ENCODE results near the gene RNF112.

Gene RNF112

DNA sequence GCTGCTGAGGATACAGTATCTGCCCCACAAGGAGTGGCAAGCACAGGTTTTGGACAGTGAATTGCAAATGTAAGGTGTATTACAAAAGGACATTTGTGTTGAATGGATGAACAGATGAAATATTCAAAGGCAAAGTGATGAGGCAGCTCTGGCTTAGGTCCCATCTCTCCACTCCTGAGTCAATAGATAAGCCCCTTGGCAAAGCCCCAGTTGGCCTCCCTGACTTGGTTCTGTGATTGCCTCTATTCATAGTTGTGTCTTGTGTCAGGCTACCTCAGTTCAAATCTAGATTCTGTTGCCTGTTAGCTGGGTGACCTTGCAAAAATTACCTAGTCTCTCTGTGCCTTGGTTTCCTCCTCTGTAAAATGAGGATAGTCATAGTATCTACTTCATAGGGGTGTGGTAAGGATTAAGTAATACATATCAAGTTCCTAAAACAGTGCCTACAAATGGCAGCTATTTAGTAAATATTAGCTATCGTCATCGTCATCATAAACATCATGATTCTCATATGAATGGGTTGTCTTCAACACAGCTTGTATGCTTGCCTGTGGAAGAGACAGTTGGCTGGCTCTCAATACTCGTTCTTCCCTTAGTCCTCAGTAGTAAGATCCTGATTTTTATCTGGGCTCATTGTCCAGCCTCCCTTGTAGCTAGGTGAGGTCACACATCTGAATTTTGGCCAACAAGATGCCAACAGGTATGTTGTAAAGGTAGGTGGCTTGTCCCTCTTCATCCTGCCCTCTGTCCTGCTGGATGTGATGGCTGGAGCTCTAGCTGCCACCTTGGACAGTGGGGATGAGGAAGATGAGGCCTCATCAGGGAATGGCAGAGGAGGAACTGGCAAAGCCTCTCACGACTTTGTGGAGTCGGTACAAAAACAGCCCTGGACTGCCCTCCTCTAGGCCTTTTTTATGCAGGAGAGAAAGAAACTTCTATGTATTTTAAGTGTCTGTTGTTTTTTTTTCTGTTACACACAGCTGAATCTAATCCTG, 21.9 kb upstream of the RNF112 start:
- DNase-seq (ENCODE audit: low read depth): no peak

DNA sequence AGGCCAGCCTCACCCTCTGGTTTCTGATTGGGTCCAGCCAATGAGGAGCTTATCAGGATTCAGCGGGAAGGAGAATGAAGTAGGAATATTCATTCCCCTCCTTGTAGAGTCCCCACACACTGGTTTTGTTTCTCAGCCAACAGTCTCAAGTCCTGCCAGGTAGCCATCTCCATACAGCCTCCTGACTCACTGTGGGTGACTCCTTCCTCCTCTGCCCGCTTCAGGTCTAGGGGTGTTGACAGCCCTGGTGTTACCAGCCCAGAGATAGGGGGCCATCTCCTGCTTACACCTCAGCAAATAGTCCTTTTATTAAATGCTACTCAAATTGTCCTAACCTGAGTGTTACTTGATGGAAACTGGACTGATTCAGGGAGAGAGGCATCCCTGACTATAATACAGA, 20.1 kb upstream of the RNF112 start:
- no peak for DNase-seq (ENCODE audit: low read depth)

DNA sequence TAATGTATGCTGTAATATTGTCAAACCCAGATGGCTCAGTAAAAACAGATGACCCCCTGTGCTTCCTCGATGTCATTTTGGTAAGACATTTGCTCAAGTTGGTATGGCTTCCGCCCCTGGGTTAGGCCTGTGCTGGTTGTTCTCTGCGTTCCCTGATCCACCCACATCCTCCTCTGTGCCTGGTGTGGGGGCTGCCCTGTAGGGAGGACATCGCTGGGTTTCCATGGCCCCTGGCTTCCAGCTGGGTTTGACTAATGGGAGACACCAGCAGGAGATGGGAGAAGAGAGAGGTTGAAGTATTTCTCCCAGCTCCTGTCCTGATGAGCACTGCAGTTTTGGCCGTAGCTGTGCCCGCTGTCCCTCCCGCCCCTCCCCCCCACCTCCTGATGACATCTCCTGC, 19.6 kb upstream of the RNF112 start:
- no peak for DNase-seq (ENCODE audit: low read depth)

DNA sequence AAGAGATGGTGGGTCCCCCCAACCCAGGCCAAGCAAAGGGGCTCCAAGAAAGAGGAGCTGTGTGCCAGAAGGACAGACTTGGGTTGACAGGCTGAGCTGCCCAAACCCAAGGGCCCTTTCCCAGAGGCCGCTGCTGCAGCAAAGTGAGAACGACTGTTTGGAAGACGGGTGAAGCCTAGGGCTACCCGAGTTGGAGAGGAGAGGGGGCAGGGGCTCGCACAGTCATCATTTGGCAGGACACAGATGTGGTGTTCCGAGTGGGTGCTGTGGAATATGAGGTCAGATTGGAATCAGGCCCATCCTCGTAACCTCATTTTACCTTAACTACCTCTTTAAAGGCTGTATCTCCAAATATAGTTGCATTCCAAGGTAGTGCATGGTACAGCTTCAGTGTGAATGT, 18.7 kb upstream of the RNF112 start:
- no peak for DNase-seq (ENCODE audit: low read depth)

DNA sequence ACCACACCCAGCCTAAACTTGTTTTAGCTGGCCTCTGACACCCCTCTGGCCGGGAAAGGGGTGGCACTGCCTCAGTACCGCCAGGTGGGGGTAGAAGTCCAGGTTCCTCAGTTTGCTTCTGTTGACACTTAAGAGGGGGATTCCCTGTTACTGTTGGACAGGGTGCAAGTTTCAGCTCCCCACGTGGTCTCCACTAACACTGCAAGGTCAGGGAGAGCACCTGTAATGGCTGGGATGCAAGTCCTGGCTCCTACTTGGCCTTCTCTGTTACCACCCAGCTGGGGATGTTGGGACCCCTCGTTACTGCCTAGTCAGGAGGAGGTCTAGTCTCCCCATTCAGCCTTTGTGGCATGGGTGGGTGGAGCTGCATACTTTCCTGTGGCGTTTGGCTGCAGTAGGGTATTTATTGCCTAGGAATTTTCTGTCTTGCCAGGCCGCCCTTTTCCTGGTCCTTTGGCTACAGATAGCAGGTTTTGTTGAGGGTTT, 13.4 kb upstream of the RNF112 start:
- no peak for DNase-seq (ENCODE audit: low read depth)

DNA sequence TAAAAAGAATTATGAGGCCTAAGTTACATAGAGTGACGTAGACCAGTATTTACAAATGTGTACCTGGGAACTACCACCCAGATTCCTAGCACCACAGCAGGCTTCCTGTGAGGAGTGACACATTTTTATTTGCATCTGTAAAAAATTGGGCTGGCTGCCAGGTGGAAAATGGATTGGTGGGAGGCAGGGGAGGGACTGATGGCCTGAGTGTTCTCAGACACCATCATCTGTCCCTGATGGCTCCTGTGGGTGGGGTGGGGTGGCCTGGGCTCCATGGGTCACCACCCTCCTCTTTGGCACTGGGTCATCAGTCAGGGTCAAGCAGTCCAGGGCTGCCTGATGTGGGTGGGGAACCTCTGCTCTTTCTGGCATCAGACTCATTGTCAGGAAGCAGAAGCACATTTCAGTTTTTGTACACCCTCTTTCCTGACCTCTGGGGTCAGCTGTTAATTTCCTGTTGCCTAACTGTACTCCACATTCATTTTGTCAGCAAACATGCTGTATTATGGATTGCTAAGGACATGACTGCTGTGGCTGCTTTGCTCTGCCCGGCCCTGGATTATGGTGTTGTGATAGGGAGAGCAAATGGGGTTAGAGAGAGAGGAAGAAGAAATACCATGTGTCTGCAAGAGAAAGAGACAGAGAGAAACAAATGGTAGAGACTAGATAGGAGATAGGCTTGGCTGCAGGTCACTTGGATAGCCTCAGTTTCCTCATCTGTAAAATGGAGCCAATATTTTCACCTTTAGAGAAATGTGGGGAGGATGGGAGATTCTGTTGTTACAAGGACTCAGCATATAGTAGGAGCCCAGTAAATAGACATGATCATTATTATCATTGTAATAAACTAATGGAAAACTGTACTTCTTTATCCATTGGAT, 12.5 kb upstream of the RNF112 start:
- no peak for DNase-seq (ENCODE audit: low read depth)

DNA sequence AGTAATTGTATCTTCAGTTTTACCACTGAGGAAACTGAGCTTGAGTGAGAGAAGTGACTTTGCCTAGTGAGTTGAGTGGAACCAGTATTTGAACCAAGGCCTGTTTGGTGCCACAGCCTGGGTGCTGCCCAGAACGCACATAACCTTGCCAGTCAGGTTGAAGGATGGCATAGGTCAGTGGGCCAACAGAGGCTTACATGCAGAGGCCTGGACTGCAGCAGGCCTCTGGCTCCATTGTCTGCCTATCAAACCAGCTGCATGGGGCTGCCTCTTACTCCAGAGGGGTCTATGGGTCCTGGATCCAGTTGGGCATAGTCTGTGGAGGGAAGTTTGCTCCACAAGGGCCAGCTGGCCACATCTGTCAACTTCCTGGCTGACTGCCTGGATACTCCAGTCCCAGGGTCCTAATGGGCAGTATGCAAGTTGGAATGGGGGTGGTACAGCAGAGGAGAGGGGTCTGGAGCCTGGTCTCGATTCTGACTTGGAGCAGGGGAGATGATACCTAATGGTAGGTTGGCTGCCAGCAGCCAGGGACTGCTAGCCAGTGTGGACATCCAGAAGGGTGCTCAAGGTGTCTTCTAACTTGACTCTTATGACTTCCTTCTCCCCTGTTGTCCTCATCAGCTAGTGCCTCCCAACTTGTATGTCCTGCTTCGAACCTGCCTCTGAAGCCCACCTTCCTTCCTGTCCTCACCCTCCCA, 11.1 kb upstream of the RNF112 start:
- DNase-seq (ENCODE audit: low read depth): no peak

DNA sequence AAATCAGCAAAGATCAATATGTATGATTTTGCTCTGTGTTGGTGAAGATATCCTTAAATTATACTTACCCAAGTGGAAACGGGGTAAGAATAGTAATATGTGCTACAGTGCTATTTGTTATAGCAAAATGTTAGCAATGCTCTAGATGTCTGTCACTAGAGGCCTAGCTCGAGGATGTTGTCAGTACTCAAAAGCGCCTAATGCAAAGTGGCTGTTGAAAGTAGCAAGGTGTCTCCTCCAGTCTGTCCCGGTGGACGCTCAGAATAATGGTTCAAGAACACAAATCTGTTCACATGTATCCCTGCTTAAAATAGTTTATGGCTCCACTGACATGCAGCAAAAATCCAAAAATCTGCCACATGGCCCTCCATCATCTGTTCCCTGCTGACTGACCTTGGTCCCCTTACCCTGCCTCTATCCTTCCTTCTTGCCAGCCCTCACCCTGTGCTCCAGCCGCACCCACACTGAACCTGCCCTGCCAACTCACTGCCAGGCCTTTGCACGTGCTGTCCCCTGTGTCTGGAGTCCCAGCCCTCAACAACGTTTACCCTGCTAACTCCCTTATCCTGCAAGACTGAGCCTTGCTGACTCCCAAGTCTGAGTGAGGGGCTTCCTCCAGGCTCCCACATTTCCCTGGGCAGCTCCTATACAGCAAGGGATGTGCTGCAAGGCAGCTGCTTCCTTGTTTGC, 9.6 kb upstream of the RNF112 start:
- no peak for DNase-seq (ENCODE audit: low read depth)

DNA sequence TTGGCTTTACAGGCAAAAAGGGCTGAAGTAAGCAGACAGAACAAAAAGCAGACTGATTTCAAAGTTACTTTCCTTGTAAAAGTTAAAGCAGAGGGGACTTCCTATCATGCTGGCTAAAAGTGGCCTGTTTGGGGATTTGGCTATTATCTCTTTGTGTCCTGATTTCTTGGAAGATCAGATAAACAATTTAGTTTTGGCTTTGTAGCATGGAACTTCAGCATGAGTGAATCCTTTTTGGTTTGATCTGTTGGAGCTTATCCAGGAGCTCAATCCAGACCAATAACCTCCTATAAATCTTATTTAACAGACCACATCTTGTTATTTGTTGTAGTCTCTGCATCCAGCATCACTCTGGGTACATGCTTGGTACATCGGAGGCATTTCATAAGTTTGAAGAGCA, 8.9 kb upstream of the RNF112 start:
- no peak for DNase-seq (ENCODE audit: low read depth)

DNA sequence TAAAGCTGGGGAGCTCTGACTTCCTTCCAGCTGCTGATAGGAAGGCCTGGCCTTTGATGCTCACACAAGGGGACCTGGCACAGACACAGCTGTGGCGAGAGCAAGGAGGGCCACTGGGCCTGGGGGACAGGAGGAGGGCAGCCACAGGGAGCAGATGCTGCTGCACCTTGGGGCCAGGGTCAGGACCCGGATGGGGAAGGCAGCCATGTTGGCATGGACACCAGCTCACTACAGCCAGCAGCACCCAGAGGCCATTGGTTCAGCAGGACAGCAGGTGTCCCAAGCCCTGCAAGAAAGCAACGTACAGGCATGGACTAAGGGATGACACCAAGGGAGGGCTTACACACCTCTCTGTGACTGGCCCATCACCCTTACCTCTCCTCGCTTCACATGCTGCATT, 8.0 kb upstream of the RNF112 start:
- no peak for DNase-seq (ENCODE audit: low read depth)

DNA sequence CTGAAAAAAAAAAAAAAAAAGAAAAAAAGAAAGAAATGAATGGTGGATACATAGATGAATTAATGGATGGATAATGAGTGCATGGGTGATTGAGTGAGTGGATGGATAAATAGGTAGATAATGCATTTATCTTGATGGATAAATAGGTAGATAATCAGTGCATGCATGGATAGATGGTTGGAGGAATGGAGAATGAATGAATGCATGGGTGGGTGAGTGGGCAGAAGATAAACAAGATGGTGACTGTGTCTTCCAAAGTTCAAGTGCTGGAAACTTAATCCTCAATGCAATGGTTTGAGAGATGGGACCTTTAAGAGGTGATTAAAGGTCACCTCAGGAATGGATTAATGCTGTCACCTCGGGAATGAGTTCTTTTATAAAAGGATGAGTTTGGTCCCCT, 6.8 kb upstream of the RNF112 start:
- no peak for DNase-seq (ENCODE audit: low read depth)

DNA sequence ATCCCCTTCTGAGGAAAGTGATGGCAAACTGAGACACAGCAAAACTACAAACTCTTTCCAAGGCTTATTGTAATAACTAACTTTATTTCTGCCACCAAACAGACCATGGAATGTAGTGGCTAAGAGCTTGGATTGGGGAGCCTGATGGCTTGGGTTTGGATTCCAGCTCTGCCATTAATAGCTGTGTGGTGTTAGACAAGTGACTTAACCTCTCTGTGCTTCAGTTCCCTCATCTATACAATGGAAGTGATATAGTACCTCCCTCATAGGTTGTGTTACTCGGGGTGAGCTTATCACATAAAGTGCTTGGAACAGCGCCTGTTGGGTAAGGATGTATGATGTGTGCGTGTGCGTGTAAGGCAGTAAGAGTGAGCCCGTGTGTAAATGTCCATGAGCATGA, 5.9 kb upstream of the RNF112 start:
- no peak for DNase-seq (ENCODE audit: low read depth)

DNA sequence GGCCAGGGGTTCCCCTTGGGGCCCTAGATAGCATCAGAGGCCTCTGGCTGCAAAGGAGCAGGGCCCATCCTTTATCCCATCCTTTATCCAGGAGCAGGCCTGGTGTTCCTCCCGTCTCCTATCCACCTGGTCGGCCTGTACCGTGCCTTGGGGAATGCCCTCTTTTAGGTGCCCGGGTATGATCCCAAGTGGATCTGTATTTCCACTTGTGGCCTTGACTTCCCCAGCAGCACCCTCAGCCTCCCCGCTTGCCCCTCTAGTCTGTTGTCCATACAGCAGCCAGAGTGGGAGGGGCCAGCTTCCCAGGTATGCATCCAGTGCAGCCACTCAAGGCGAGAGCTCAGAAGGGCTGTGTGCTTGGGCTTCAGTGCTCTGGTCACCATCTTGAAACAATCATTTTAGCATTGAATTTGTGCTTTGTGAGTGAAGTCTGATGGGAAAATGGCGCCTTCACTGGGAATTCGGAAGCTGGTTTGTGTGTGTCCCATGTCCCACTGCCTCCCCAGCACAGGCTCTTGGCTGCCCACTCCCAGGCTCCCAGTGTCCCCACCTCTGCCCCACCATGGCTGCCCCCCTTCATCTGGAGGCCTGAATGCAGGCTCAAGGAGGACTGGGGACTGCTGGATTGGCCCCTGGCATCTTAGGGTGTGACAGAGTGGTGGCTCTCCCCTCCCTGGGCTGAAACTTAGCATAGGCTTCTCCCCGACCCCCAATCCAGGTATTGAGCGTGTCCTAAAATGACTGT, 3.3 kb upstream of the RNF112 start:
- DNase-seq (ENCODE audit: low read depth): no peak

DNA sequence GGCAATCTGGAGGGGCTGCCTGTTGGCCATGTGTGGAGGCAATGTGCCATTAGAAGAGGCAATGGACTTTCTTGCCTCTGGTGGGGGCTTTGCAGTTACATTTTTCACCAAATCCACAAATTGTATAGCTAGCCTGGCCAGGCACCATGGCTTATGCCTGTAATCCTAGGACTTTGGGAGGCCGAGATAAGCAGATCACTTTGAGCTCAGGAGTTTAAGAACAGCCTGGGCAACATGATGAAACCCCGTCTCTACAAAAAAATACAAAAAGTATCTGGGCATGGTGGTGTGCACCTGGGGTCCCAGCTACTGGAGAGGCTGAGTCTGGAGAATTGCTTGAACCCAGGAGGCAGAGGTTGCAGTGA, 2.7 kb upstream of the RNF112 start:
- no peak for DNase-seq (ENCODE audit: low read depth)

DNA sequence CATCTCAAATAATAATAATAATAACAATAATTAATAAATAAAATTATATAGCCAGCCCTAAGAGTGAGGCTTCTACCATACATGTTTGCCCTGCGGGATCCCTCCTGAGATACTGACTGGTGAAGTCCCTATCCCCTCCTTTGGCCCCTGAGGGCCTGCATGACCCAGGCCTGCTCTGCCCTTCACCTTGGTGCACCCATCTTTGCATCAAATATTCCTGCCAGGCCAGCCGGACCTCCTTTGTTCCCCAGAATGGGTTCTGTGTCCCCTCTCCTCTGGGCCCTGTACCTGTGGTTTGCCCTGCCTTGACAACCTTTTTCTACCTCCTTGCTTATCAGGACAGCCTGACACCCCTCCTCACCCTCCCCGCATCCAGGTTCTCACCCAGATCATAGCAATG, 2.0 kb upstream of the RNF112 start:
- no peak for DNase-seq (ENCODE audit: low read depth)

DNA sequence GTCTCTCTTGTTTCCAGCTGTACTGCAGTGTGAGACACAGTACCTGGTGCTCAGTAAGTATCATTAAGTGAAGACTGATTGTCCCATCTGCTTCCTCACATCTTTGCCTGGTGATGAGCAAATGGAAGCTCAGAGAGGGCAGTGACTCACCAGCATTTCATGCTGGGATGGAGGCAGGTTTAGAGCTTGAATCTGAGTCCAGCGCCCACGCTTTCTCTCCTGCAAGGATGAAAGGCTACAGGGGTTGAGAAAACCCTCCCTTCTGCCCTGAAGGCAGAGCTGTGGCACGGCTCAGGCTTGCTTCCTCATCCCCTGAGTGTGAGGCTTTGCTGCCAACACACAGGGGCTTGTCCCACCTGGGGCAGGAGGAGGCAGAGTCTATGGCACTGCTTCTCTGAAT, 1.5 kb upstream of the RNF112 start:
- no peak for DNase-seq (ENCODE audit: low read depth)

DNA sequence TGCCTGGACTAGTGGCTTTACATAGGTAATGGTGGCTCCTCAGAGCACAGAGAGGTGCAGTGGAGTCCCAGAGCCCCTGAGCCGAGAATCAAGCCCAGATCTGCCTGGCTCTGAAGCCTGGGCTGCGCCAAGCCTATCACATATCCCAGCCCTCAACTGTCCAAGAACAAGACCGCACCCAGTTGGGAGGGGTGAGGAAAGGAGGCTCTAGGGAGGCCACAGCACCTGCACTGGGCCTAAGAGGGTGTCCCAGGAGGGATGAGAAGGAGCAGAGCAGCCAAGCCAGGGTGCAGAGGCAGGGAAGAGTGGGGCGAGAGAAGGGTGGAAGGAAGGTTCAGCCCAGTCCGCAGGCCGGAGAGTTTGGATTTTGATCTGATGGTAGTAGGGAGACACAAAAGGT, 941 bp upstream of the RNF112 start:
- no peak for DNase-seq (ENCODE audit: low read depth)

DNA sequence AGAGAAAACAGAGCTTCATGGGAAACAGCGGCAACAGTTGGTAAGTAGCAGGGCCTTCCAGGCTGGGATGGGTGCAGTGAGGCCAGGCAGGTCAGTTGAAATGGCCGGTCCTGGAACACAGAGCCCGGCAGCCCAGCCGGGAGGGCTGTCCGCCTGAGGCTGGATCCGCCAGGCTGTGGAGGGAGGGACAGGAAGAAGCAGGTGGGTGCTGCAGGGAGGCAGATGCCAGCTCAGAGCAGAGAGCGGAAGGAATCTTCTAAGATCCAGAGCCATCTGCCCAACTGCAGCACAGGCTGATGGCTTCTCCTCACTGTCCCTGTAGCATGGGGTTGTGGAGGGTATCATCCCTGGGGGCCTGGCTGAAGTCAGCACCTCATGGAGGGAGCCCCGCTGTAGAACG, 599 bp downstream of the RNF112 start:
- DNase-seq (ENCODE audit: low read depth): no peak

DNA sequence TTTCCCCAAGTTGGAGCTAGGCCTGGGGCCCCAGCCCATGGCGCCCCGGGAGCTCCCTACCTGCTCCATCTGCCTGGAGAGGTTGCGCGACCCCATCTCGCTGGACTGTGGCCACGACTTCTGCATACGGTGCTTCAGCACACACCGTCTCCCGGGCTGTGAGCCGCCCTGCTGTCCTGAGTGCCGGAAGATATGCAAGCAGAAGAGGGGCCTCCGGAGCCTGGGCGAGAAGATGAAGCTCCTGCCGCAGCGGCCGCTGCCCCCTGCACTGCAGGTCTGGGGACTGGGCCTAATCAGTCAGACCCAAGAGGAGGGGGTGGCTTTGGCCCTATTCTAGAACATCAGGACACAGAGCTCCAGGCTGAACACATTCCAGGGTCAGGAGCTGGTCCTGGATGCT, 1.5 kb downstream of the RNF112 start:
- DNase-seq (ENCODE audit: low read depth): no peak

DNA sequence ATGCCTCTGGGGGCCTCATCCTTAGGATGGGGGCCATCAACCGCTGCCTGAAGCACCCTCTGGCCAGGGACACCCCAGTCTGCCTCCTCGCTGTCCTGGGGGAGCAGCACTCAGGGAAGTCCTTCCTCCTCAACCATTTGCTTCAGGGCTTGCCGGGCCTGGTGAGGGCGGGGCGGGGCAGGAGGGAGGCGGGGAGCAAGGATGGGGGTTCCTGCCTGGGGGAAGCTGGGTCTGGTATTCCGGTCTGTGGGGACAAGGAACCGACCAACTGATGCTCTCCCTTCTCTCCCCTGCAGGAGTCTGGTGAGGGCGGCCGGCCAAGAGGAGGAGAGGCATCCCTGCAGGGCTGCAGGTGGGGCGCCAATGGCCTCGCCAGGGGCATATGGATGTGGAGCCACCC, 2.0 kb downstream of the RNF112 start:
- no peak for DNase-seq (ENCODE audit: low read depth)

DNA sequence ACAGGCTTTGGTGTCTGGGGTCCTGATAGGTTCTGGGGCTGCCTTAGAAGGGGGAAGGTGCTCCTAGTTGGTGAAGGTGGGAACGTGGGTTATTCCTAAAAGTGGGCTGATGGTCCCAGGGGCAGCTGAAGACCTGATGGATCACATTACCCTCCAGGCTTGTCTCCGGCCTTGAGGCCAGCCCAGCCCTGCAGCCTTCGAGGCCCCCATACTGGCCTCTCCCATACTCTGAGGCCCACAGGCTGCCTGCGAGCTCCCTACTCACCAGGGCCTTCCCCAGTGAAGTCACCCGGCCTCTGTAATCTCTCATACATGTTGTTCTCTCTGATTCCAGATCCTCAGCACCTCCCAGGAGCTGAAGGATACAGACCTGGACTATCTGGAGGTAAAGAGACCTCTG, 2.7 kb downstream of the RNF112 start:
- no peak for DNase-seq (ENCODE audit: low read depth)

Data from stimulated activated CD8-positive, alpha-beta memory T cell treated with anti-CD3 and anti-CD28 coated beads, Interleukin-15, amount 100 ng/mL, for 1 hour (primary cell).